Activated effector memory CD4-positive, alpha-beta T cell treated with Interleukin-2 at 50 U/mL for 16 hours (primary cell): ENCODE results near the gene PRKAR1B.

Experiments used
- DNase-seq: peaks from one replicate; pipeline ENCODE4 v3.0.0-alpha.2; 2020

PRKAR1B gene

DNA sequence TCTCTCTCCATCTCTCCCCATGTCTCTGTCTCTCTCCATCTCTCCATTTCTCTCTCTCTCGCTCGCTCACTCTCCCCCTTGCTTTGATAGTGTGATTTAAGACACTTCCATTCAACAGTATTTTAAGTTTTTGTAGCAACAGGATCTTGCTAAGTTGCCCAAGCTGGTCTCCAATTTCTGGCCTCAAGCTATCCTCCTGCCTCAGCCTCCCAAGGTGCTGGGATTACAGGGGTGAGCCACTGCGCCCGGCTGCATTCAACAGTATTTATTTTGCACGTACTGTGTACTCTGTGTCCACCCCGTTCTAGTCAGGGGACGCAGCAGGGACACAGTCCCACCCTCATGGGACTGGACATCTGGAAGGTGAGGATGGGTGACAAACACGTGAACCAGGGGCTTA is 193.0 kb downstream of the PRKAR1B start:
- no peak for DNase-seq

DNA sequence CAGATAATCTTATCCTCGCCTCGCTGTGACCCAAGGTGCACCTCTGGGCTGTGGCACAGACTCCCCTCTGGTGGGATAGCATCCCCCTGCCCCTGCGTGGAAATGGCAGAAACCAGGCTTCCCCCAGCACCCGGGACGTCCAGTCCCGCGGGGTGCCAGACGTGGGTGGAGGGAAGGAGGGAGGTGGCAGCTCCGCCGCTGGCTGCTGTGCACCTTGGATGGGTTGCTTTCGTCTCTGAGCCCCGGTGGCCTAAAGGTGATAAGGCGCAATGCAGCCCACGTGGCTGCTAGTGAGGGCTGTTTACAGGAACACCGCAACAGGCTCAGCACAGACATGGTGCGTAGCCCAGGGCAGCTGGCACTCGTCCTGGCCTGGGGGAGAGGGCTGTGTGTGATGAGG is 193.8 kb downstream of the PRKAR1B start:
- no peak for DNase-seq

DNA sequence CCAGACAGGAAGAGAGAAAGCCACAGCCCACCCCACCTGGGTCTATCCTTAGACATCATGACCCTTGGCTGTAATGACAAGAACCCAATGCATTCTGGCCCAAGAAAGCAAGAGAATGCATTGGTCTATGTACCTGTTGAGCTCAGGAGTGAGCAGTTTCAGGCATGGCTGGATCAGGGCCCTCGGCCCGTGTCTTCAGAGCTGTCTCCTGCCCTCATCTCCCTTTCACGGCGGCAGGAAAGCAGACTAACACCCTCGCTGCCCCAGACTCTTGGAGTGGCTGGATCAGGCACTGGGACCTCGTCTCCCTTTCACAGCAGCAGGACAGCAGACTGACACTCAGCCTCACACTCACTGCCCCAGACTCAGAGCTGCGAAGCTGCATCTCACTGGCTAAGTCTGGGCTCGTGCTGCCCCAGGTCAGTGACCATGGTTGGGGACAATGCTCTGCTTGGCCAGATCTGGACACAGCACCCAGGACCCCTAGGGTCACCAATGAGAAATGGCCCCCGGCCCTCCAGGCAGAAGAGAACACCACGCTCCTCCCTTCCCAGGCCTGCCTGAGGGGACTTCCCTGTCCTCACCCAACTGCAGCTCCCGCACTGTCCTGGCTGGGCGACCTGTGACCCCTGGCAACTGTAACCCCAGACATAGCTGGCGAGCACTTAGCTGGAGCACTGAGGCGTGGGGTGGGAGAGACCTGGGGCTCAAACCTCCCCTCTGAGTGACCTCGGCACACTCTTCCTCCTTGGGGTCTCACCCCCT is 194.5 kb downstream of the PRKAR1B start:
- DNase-seq = no peak

DNA sequence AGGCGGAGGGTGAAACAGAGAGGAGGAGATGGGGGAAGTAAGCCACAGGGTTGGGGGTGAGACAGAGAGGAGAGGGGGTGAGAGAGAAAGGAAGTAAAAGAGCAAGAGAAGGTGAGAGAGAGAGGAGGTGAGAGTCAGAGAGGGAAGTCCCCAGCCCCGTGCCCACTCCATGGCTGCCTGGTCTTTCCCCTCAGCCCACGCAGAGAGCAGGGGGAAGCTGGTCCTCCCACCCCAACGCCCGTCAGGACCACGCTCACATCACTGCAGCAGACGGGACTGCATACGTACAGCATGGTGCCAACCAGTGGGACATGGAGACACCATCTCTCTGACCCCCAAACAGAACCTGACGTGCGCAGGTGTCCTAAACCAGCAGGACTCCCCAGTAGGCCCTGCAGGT is 195.3 kb downstream of the PRKAR1B start:
- no peak for DNase-seq

DNA sequence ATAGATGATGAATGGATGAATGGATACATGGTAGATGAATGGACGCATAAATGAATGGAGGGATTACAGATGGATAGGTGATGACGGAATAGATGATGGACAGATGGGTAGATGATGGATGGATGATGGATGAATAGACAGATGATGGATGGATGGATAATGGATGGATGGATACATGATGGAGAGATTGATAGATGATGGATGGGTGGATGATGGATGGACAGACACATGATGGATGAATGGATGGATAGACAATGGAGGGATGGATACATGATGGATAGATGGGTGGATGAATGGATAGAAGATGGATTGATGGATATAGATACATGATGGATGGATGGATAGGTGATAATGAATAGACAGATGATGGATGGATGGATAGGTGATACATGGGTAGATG is 198.6 kb downstream of the PRKAR1B start:
- DNase-seq = no peak

DNA sequence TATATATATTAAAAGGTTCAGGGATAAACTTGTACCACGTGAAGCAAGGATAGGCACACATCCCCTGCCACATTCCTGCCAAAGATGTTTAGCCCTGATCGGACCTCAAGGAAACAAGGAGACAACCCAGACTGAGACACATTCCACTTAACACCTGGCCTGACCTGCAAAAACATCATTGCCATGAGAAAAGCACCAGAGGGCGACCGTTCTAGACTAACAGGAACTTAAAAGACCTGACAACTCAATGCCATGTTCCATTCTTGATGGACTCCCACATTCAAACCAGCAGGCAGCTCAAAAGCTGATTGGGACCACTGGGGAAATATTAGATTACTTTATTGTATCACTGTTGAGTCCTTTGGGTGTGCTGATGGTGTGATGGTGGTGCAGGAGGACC is 199.4 kb downstream of the PRKAR1B start:
- DNase-seq = no peak

DNA sequence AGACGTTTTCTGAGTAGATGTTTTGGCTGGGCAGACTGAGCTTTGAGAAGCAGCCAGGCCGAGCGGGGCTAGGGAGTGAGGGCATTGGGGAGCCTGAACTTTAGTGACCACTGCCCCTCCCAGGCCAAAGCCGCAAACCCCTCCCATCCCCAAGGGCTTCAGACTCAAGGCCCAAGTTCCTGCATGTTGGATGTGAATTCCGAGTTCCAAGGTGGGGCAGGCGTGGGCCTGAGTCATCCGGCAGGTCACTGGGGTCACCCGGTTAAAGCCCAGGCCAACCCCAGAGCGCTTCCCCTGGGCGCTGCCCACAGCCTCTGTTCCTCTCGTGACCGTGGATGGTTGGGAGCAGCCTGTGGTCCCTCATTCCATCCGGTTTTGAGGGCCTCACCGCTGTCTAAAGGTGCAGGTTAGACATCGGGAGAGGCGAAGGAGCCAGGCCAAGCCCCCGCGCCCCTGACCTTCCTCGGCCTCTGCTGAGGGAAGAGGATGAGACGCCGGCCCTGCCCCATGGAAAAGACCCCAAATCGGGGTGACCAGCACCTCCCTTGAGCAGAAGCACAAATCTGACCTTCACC is 200.5 kb downstream of the PRKAR1B start:
- DNase-seq = no peak

DNA sequence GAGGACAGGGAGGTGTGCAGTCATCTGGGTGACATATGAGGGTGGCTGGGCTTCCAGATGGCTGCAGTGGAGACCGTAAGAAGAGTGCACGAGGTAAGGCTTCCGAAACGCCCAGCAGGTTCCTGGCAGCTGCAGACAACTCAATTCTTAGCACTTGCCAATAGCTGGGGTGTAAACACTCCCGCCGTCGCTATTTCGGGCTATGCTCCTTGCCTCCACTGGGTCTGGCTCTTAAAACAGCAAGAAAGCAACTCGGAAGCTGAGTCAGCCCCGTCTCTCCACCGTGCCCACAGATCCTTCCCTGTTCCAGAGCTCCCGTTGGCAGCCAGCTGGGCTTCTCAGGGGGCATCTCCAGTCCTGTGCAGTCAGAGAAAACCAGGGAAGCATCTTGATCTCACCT is 201.3 kb downstream of the PRKAR1B start:
- no peak for DNase-seq

DNA sequence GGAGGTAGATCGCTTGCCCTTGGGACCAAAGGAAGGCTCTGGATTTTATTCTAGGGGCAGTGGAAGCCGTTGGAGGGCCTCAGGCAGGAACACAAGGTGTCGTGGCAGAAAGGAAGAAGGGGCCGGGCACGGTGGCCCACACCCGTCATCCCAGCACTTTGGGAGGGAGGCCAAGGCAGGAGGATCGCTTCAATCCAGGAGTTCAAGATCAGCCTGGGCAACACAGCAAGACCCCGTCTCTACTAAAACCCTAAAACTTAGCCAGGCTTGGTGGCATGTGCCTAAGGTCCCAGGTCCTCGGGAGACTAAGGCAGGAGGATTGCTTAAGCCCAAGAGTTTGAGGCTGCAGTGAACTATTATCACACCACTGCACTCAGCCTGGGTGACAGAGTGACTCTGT is 202.3 kb downstream of the PRKAR1B start:
- DNase-seq = no peak

DNA sequence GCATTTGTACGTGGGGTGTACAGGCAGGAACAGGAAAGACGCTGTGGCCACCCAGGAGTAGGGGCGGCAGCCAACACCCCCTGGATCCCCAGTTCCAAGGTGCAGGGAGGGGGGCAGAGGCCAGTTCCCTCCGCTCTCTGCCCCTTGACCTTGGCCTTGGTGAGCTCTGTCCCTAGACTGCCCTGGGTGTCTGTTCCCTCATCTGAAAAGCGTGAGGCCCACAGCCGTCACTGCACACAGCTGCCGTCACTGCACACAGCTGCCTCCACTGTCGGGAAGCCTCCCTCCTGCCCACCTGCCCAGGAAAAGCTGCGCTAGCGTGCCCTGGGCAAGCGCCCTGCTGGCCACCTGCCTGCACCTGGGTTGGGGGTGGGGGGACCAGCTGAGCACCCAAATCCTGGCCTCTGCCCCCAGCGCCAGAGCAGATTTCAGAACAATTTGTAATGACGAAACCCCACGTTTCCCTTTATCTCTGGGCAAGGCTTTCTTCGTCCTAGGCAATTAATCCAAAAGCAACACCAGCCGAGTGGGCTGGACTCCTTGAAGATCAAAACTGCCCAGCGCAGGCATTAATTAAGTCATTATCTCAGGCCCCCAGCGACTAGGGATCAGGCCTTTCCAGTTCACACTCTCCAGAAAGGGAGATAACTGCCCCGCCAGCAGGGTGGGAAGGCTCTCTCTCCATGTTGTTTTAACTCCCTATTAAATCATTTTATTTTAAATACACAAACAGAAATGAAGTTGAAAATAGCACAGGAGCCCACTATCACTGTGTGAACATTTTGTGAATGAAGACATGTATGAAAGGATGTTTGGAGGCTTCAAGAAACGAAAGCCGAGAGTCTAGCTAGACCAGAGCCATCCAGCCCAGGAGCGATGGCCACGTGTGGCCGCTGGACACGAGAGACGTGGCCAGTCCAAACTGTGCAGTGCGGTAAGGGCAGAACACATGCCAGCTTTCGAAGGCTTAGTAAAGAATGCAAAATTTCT is 203.4 kb downstream of the PRKAR1B start:
- DNase-seq = no peak

DNA sequence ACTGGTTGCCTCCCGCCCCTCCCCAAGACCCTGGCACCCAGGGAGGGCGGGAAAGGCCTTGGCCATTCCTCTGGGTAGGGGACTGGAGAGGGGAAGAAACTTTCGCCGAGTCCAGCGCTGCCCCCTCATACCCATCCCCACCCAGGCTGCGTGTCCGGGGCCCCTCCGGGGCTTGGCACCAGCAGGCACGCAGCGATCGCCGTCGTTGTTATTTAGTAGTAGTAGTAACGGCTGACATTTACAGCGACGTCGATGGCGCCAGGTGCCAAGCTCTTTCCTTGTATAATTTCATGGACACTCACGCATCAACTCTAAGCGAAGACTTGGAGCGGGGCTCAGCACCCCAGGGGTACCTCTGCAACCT is 204.1 kb downstream of the PRKAR1B start:
- no peak for DNase-seq

DNA sequence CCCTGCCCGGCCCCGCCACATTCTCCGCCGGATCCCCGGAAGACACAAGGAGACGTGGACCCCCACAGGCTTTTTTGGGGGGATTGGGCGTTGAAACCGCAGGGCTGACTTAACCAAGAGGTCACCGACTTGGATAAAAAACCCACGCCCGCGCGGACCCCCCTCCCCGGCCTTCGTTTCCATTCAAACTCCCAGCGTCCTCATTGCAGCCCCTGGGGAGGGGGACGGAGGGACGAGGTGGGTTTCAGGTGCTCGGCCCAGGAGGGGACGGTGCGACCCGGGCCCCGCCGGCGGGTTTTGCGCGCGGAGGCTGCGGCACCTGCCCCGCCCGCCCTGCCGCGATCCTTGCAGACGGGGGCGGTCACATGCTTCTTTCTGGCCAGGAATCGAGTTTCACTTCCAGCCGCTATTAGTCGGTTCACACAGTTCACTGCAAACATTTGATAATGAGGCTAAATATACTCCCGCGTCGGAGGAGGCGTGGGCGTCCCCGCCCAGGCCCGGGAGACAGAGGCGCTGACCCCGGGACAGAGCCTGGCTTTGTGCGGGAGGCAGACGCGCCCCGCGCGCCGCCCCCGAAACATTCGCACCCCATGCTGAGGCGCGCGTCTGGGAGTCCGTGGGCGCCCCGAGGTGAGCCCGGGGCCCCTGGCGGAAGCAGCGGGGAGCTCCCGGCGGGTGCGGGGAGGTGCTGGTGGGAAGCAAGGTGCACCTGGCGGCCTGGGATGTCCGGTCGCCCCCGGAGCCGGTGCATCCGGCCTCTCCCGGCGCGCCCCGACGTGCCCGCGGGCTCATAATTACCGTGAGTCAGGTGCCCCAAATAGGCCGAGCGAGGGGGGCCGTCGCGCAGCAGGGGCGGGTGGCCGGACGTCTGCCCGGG is 204.8 kb downstream of the PRKAR1B start:
- DNase-seq = no peak

DNA sequence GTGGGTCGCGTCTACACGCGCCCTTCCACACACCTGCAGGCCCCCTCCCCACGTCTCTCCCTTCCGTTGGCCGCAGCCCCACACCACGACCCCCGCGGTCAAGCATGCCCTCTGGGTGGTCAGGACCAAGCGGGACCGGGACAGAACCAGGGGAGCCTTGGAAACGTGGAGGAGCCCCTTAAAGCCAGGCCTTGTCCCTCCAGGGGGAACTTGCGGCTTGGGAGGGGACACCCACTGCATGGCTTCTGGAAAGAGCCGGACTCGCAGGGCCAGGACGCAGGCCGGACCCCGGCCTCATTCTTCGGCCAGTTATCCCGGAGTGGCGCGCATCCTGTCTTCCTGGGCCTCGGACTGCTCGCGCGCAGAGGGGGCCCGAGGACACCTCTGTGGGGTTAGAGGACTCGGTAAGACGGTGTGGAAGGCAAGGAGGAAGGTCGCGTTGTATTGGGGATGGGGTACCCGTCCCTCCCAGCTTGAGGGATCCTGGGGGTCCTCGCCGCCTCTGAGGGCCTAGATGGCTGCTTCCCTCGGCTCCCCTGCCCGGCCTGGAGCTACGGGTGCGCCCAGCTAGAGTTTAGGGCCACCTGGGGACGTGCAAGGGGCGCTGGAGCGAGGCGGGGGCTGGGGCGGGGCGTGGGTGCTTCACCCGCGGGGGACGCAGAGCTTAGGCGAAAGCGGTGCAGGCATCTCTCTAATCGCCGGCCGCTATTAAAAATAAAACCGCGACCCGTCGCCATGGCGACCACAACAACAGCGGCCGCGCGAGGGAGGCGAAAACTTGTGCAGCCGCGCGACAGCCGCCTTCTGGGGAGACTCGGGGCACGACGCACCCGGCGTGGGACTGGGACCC is 205.6 kb downstream of the PRKAR1B start:
- DNase-seq = no peak

DNA sequence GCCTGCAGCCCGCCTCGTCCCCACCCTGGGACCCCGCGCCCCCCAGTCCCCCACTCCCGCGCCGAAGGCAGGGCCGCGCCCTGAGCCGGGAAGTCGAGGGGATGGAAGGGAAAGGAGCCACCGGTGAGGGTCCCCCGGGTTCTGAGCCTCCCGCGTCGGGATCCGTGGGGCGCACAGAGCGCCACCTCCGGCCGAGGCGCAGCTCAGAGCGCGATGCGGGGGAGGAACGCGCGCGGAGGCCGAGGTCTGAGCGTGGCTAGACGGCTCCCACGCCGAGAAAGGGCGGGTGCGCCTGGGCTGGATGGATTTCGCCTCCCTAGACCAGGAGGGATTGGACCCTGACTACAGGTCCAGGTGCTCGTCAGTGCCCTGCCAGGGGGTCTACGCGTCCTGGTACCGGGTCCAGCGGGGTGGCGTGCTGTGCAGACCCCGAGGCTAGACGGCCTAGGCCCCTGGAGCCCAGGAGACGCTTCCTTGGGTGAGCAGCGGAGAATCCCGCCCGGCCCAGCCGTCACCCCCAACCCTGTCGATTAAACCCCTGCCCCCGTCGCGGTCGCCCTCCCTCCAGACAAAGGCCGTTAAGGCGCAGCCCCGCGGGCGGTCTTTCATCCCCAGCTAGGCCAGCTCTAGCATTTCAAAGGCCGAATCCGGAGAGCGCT is 206.4 kb downstream of the PRKAR1B start:
- DNase-seq = no peak

DNA sequence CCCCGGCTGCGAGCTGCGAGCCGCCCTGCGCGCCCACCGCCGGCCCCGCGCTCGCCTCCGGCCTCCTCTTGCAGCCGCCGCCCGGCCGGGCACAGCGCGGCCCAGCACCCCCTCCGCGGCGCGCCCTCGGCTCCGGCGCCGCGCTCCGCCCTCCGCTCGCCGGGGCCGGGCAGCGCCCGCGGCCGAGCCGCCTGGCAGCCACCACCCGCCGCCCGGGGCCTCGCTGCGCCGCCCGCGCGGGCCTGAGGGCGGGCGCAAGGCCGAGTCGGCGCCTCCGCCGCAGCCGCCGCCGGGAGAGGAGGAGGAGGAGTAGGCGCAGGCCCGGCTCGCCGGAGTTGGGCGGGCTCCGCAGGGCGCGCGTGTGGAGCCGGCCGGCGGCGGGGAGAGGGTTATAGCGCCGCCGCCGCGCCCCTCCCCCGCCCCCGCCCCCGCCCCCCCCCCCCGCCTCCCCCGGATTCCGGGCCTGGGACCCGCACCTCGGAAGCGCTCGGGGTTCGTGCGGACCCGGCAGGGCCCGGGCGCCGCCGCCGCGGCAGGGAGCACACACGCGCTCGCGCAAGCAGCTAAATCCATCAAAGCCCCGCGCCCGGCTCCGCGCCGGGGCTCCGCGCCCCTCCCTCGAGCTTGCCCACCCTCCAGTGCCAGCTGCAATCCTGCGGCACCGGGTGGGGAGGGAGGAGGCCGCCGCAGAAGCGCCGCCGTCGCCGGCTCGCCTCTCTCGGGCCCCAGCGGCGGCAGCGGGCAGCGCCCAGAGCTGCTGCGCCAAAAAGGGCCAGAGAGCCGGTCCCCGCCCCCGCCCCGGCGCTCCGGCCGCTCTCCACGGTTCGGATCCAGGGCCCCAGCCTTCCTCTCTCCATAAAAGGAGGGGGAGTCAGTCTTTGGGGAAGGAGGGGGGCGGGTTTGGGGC is 207.3 kb downstream of the PRKAR1B start, which contains the start of gene PDGFA:
TSS of gene PDGFA (minus strand) at position 363 of the 907 bp plus-strand sequence. CDS start 845 bp downstream, outside the sequence.
- DNase-seq = no peak

DNA sequence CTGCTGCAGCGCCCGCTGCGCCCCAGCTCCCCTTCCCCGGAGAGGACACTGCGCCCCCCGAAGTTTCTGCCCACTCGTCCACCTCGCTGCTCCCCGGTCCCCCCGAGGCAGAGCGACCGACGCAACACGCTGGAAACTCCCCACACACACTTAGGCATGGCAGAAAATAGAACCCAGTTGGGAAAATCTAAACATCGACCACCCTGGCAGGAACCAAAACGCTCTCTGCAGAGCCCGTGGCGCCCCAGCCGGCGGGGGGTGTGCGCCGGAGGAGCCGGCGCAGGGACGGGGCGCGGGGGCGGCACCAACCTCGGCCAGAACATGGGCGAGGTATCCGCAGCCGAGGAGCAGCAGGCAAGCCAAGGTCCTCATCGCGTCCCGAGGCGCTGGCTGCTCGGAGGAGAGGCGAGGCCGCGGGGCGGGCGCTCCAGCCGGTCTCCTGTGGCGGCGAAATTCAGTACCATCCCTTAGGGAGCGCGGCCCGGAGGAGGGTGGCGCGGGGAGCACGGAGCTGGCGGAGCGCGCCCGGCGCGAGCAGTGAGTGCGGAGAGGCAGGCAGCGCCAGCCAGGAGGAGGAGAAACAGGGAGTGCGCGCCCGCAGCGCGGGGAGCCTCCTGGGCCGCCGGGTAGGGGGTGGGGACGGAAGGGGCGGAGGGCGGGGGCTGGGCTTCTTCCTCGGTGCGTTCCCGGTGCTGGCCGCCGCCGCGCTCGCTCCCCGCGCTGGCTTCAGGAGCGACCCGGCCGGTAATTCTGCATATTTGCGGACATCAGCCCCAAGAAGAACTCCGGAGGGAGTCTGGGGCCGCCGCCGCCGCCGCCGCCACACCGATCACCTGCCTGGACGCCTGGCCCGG is 208.2 kb downstream of the PRKAR1B start:
- no peak for DNase-seq

DNA sequence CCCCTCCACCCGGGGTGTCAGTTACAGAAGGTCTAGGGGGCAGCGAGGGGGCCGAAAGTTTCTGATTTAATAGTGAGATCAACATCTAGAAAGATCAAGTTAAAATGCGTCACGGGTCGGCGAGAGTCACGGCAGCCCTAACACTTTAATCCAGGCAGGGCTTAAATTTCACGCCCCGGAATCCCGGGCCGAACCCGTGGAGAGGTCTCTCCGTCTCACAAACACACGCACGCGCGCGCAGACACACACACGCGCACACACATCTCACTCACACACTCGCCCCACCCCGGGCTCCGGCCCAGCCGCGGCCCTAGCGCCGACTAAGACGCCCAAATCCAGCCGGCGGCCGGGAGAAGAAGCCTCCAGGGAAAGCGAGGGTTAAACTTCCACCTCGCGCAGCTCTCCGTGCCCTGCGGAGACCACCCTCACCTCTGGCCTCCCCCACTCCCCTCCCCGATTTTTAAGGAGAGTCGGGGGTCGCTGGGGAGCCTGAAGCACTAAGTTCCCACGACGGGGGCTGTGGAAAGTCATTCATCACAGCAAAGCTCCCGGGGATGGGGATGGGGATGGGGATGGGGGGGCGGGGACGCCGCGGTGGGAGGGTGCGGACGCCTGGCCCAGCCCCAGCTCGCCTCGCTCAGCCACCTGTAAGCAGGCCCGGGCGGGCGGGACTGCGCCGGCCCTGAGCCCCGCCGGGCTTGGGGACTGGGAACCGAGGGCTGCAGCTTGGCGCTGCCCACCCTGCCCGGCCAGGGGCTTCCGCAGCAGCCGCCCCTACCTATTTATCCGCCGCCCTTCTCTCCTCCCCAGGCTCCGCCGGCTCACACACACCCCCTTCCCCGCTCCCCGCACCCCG is 209.1 kb downstream of the PRKAR1B start:
- DNase-seq = no peak
